Activated naive CD8-positive, alpha-beta T cell treated with anti-CD3 and anti-CD28 coated beads, Interleukin-2, amount 50 U/mL, for 24 hours (primary cell): ENCODE results near the gene UNC5C.
A peak's percentile ranks its signal among the peaks of the same experiment; 100 is the strongest.

Experiments used
- ATAC-seq: fragments of 150-1000 bp; cut with Tn5 transposase; one replicate; pipeline ENCODE4 v1.10.0; 2021
- DNase-seq: peaks from one replicate; pipeline ENCODE4 v3.0.0; 2021
- H3K27ac Mint-ChIP-seq: one replicate; pipeline ENCODE4 v1.8.0; 2021; ENCODE audit warnings: mild to moderate bottlenecking, mixed read lengths
- H3K27me3 Mint-ChIP-seq: one replicate; pipeline ENCODE4 v1.8.0; 2021; ENCODE audit warnings: mixed read lengths
- H3K36me3 Mint-ChIP-seq: one replicate; pipeline ENCODE4 v1.8.0; 2021; ENCODE audit warnings: low read depth, mixed read lengths
- H3K4me1 Mint-ChIP-seq: one replicate; pipeline ENCODE4 v1.8.0; 2021; ENCODE audit warnings: mixed read lengths
- H3K4me3 Mint-ChIP-seq: one replicate; pipeline ENCODE4 v1.8.0; 2021; ENCODE audit warnings: mild to moderate bottlenecking, moderate library complexity, mixed read lengths
- H3K9me3 Mint-ChIP-seq: one replicate; pipeline ENCODE4 v1.8.0; 2021; ENCODE audit warnings: mixed read lengths

Gene UNC5C

GRCh38 chr4:95393821-95394220 is 155.0 kb downstream of the UNC5C start:
- H3K27ac Mint-ChIP-seq: no peak overlapping the region
- H3K9me3 Mint-ChIP-seq: no peaks in the 10 kb centered on the region
- no peaks in the 10 kb centered on the region for H3K27me3 Mint-ChIP-seq
- H3K36me3 Mint-ChIP-seq: no peaks in the 10 kb centered on the region
- H3K4me3 Mint-ChIP-seq: no peak overlapping the region
- DNase-seq (no peak), ATAC-seq (no peak)
- no peaks in the 10 kb centered on the region for H3K4me1 Mint-ChIP-seq

- H3K27me3 Mint-ChIP-seq: no peaks in the 10 kb centered on the region
Measured at GRCh38 chr4:95388911-95389310, 159.9 kb downstream of the UNC5C start.

GRCh38 chr4:95387719-95388118 is 161.1 kb downstream of the UNC5C start:
- Mint-ChIP-seq H3K27me3 (no peaks in the 10 kb centered on the region), H3K4me3 (no peak overlapping the region), H3K9me3 (no peaks in the 10 kb centered on the region), H3K27ac (no peak overlapping the region), H3K36me3 (no peaks in the 10 kb centered on the region), H3K4me1 (no peaks in the 10 kb centered on the region)
- no peak for ATAC-seq
- no peak for DNase-seq

More at GRCh38 chr4:95388911-95389310, 159.9 kb downstream of the UNC5C start:
- Mint-ChIP-seq H3K27ac (no peak overlapping the region), H3K36me3 (no peaks in the 10 kb centered on the region), H3K4me1 (no peaks in the 10 kb centered on the region), H3K4me3 (no peak overlapping the region), H3K9me3 (no peaks in the 10 kb centered on the region)
- ATAC-seq (no peak), DNase-seq (no peak)

GRCh38 chr4:95386410-95386809 is 162.4 kb downstream of the UNC5C start:
- H3K36me3 Mint-ChIP-seq: no peaks in the 10 kb centered on the region
- H3K27ac Mint-ChIP-seq: no peak overlapping the region
- H3K4me1 Mint-ChIP-seq: no peaks in the 10 kb centered on the region
- DNase-seq (no peak), ATAC-seq (no peak)
- no peak overlapping the region for H3K4me3 Mint-ChIP-seq
- H3K9me3 Mint-ChIP-seq: no peaks in the 10 kb centered on the region
- H3K27me3 Mint-ChIP-seq: no peaks in the 10 kb centered on the region

GRCh38 chr4:95381843-95382580 is 166.8 kb downstream of the UNC5C start:
- Mint-ChIP-seq H3K27me3 (no peaks in the 10 kb centered on the region), H3K4me3 (no peak overlapping the region), H3K36me3 (no peaks in the 10 kb centered on the region), H3K27ac (no peak overlapping the region), H3K4me1 (no peaks in the 10 kb centered on the region), H3K9me3 (no peaks in the 10 kb centered on the region)
- no peak for ATAC-seq
- DNase-seq: no peak

GRCh38 chr4:95379633-95380032 is 169.1 kb downstream of the UNC5C start:
- no peaks in the 10 kb centered on the region for H3K9me3 Mint-ChIP-seq
- H3K27me3 Mint-ChIP-seq: no peaks in the 10 kb centered on the region
- H3K36me3 Mint-ChIP-seq: no peaks in the 10 kb centered on the region
- ATAC-seq: no peak
- no peaks in the 10 kb centered on the region for H3K4me1 Mint-ChIP-seq
- no peak overlapping the region for H3K4me3 Mint-ChIP-seq
- no peak for DNase-seq
- H3K27ac Mint-ChIP-seq: no peak overlapping the region

GRCh38 chr4:95377366-95377900 is 171.3 kb downstream of the UNC5C start:
- no peaks in the 10 kb centered on the region for H3K9me3 Mint-ChIP-seq
- DNase-seq (no peak), ATAC-seq (no peak)
- no peaks in the 10 kb centered on the region for H3K27me3 Mint-ChIP-seq
- H3K4me3 Mint-ChIP-seq: no peak overlapping the region
- no peaks in the 10 kb centered on the region for H3K36me3 Mint-ChIP-seq
- H3K27ac Mint-ChIP-seq: no peak overlapping the region
- H3K4me1 Mint-ChIP-seq: no peaks in the 10 kb centered on the region

- Mint-ChIP-seq H3K4me1 (no peaks in the 10 kb centered on the region), H3K27me3 (no peaks in the 10 kb centered on the region), H3K27ac (no peak overlapping the region), H3K36me3 (no peaks in the 10 kb centered on the region), H3K4me3 (no peak overlapping the region), H3K9me3 (no peaks in the 10 kb centered on the region)
- ATAC-seq (no peak), DNase-seq (no peak)
Measured at GRCh38 chr4:95371476-95372224, 177.1 kb downstream of the UNC5C start.

GRCh38 chr4:95367824-95368223 is 180.9 kb downstream of the UNC5C start:
- DNase-seq (no peak), ATAC-seq (no peak)
- no peak overlapping the region for H3K27ac Mint-ChIP-seq
- no peaks in the 10 kb centered on the region for H3K36me3 Mint-ChIP-seq
- H3K9me3 Mint-ChIP-seq: no peaks in the 10 kb centered on the region
- no peak overlapping the region for H3K4me3 Mint-ChIP-seq
- H3K27me3 Mint-ChIP-seq: no peaks in the 10 kb centered on the region
- H3K4me1 Mint-ChIP-seq: no peaks in the 10 kb centered on the region

- DNase-seq (no peak), ATAC-seq (no peak)
- H3K36me3 Mint-ChIP-seq: no peaks in the 10 kb centered on the region
- no peak overlapping the region for H3K27ac Mint-ChIP-seq
- no peak overlapping the region for H3K4me3 Mint-ChIP-seq
- no peaks in the 10 kb centered on the region for H3K9me3 Mint-ChIP-seq
- H3K4me1 Mint-ChIP-seq: no peaks in the 10 kb centered on the region
- peaks cover 2% of the 10 kb centered on the region for H3K27me3 Mint-ChIP-seq
Measured at GRCh38 chr4:95363966-95364365, 184.8 kb downstream of the UNC5C start.

- H3K36me3 Mint-ChIP-seq: no peaks in the 10 kb centered on the region
- H3K4me1 Mint-ChIP-seq: no peaks in the 10 kb centered on the region
- ATAC-seq: no peak
- H3K27me3 Mint-ChIP-seq: peaks cover 2% of the 10 kb centered on the region
- no peak overlapping the region for H3K4me3 Mint-ChIP-seq
- no peak overlapping the region for H3K27ac Mint-ChIP-seq
- no peak for DNase-seq
- no peaks in the 10 kb centered on the region for H3K9me3 Mint-ChIP-seq
Measured at GRCh38 chr4:95363559-95363925, 185.2 kb downstream of the UNC5C start.

GRCh38 chr4:95362906-95363558 is 185.7 kb downstream of the UNC5C start:
- Mint-ChIP-seq H3K4me1 (no peaks in the 10 kb centered on the region), H3K36me3 (no peaks in the 10 kb centered on the region), H3K27ac (no peak overlapping the region), H3K9me3 (no peaks in the 10 kb centered on the region), H3K27me3 (peaks cover 2% of the 10 kb centered on the region), H3K4me3 (no peak overlapping the region)
- no peak for ATAC-seq
- DNase-seq: peak; percentile 2

- no peaks in the 10 kb centered on the region for H3K4me1 Mint-ChIP-seq
- peaks cover 2% of the 10 kb centered on the region for H3K27me3 Mint-ChIP-seq
- no peak overlapping the region for H3K4me3 Mint-ChIP-seq
- ATAC-seq: no peak
- DNase-seq: no peak
- H3K9me3 Mint-ChIP-seq: no peaks in the 10 kb centered on the region
- H3K27ac Mint-ChIP-seq: no peak overlapping the region
- H3K36me3 Mint-ChIP-seq: no peaks in the 10 kb centered on the region
Measured at GRCh38 chr4:95362066-95362465, 186.7 kb downstream of the UNC5C start.

GRCh38 chr4:95361696-95361965 is 187.1 kb downstream of the UNC5C start:
- H3K27me3 Mint-ChIP-seq: peaks cover 2% of the 10 kb centered on the region
- DNase-seq: no peak
- H3K36me3 Mint-ChIP-seq: no peaks in the 10 kb centered on the region
- H3K9me3 Mint-ChIP-seq: no peaks in the 10 kb centered on the region
- ATAC-seq: no peak
- no peak overlapping the region for H3K4me3 Mint-ChIP-seq
- H3K4me1 Mint-ChIP-seq: no peaks in the 10 kb centered on the region
- H3K27ac Mint-ChIP-seq: no peak overlapping the region
